GM10266 (cell line): Measurements from ENCODE around the gene CFAP119.

Experiments used
- DNase-seq: peaks from one replicate; pipeline ENCODE4 v3.0.0; 2012; ENCODE audit errors: extremely low spot score
- CTCF ChIP-seq: IDR thresholded peaks from 2 replicates; pipeline ENCODE4 v1.5.1; 2012; ENCODE audit warnings: mild to moderate bottlenecking, low read depth; ENCODE audit not compliant: control insufficient read depth, insufficient read depth; ENCODE audit errors: missing control alignments

The CFAP119 gene

GRCh38 chr16:30784215-30784614, 22.4 kb upstream of the CFAP119 start:
- DNase-seq = no peak
- TF ChIP-seq CTCF = no peak

GRCh38 chr16:30783280-30784109, 21.6 kb upstream of the CFAP119 start:
- no peak for TF ChIP-seq CTCF
- no peak for DNase-seq

- no peak for TF ChIP-seq CTCF
- DNase-seq = no peak
Measured at GRCh38 chr16:30782486-30783279, 20.8 kb upstream of the CFAP119 start.

GRCh38 chr16:30780549-30780948, 18.7 kb upstream of the CFAP119 start:
- no peak for TF ChIP-seq CTCF
- DNase-seq = no peak

GRCh38 chr16:30780021-30780420, 18.2 kb upstream of the CFAP119 start:
- TF ChIP-seq CTCF = no peak
- no peak for DNase-seq

- TF ChIP-seq CTCF = no peak
- no peak for DNase-seq
Measured at GRCh38 chr16:30779596-30779995, 17.7 kb upstream of the CFAP119 start.
